Measurements from ENCODE around the gene POU5F2.

Gene POU5F2

GRCh38 chr5:93741136-93741811 lies at the start of gene POU5F2:
Gene POU5F2 (minus strand): TSS chr5:93741600. CDS start chr5:93741563, 37 bp downstream.
- DNase-seq (ENCODE audit: low read depth in 2 of 2) = no peak

- DNase-seq (ENCODE audit: low read depth in 2 of 2) = no peak
Measured at GRCh38 chr5:93790401-93790800, 49.0 kb upstream of the POU5F2 start.

- DNase-seq (ENCODE audit: low read depth in 2 of 2) = no peak
Measured at GRCh38 chr5:93789173-93790067, 48.0 kb upstream of the POU5F2 start.

GRCh38 chr5:93787598-93787997 lies 46.2 kb upstream of the POU5F2 start:
- no peak for DNase-seq (ENCODE audit: low read depth in 2 of 2)

- no peak for DNase-seq (ENCODE audit: low read depth in 2 of 2)
Measured at GRCh38 chr5:93785475-93785874, 44.1 kb upstream of the POU5F2 start.

- DNase-seq (ENCODE audit: low read depth in 2 of 2) = no peak
Measured at GRCh38 chr5:93782978-93783377, 41.6 kb upstream of the POU5F2 start.

GRCh38 chr5:93777620-93778019 lies 36.2 kb upstream of the POU5F2 start:
- DNase-seq (ENCODE audit: low read depth in 2 of 2) = no peak

GRCh38 chr5:93756372-93756771 lies 15.0 kb upstream of the POU5F2 start:
- no peak for DNase-seq (ENCODE audit: low read depth in 2 of 2)

GRCh38 chr5:93755716-93756115 lies 14.3 kb upstream of the POU5F2 start:
- no peak for DNase-seq (ENCODE audit: low read depth in 2 of 2)

GRCh38 chr5:93748875-93749397 lies 7.5 kb upstream of the POU5F2 start:
- no peak for DNase-seq (ENCODE audit: low read depth in 2 of 2)

GRCh38 chr5:93746406-93747056 lies 5.1 kb upstream of the POU5F2 start:
- DNase-seq (ENCODE audit: low read depth in 2 of 2) = no peak

- DNase-seq (ENCODE audit: low read depth in 2 of 2) = no peak
Measured at GRCh38 chr5:93736284-93736683, 5.1 kb downstream of the POU5F2 start.

GRCh38 chr5:93735378-93735777 lies 6.0 kb downstream of the POU5F2 start:
- DNase-seq (ENCODE audit: low read depth in 2 of 2) = no peak

- DNase-seq (ENCODE audit: low read depth in 2 of 2) = no peak
Measured at GRCh38 chr5:93731987-93732386, 9.4 kb downstream of the POU5F2 start.

GRCh38 chr5:93726595-93726994 lies 14.8 kb downstream of the POU5F2 start:
- DNase-seq (ENCODE audit: low read depth in 2 of 2) = no peak

GRCh38 chr5:93724791-93725190 lies 16.6 kb downstream of the POU5F2 start:
- no peak for DNase-seq (ENCODE audit: low read depth in 2 of 2)

- no peak for DNase-seq (ENCODE audit: low read depth in 2 of 2)
Measured at GRCh38 chr5:93723681-93724080, 17.7 kb downstream of the POU5F2 start.

- no peak for DNase-seq (ENCODE audit: low read depth in 2 of 2)
Measured at GRCh38 chr5:93723005-93723404, 18.4 kb downstream of the POU5F2 start.

GRCh38 chr5:93722588-93722987 lies 18.8 kb downstream of the POU5F2 start:
- no peak for DNase-seq (ENCODE audit: low read depth in 2 of 2)

- no peak for DNase-seq (ENCODE audit: low read depth in 2 of 2)
Measured at GRCh38 chr5:93721511-93721910, 19.9 kb downstream of the POU5F2 start.

- no peak for DNase-seq (ENCODE audit: low read depth in 2 of 2)
Measured at GRCh38 chr5:93721071-93721470, 20.3 kb downstream of the POU5F2 start.

- no peak for DNase-seq (ENCODE audit: low read depth in 2 of 2)
Measured at GRCh38 chr5:93717162-93717561, 24.2 kb downstream of the POU5F2 start.
